HCT116 (cell line): ENCODE measurements around the gene TCF19. TPM values are rescaled to one million over a fixed set of nuclear protein-coding genes. Genes with fewer than 3 reads are reported as not detected.

Experiments used
- ATAC-seq: fragments of 200-7000 bp; cut with Tn5 transposase; 2 replicates; pipeline ENCODE4 v1.9.1; 2020; ENCODE audit warnings: mild to moderate bottlenecking, moderate library complexity
- BruUV-seq: library from RNA; stranded (reverse); fragments of 400-500 nt; replicated peaks from 2 replicates; lab custom pipeline; 2021; lab: Mats Ljungman, UMichigan
- CTCF ChIA-PET: fragments of 300-600 bp; sonication (Branson Sonifier 250); formaldehyde crosslinking; loops from one replicate; lab custom pipeline; 2021; ENCODE audit warnings: antibody characterized with exemption; lab: Charles Lee
- POLR2A ChIA-PET: fragments of 300-600, 350-600 bp; sonication (Branson Sonifier 250); formaldehyde crosslinking; loops from one replicate; lab custom pipeline; 2021; ENCODE audit warnings: antibody characterized with exemption; lab: Charles Lee
- RAD21 ChIA-PET, 2 experiments: fragments of 300-600 bp; sonication (Branson Sonifier 250); formaldehyde crosslinking; loops; one replicate each; lab custom pipeline; 2023; ENCODE audit warnings: low total read pairs in 2 of 2; ENCODE audit not compliant: uncharacterized antibody in 2 of 2, unreplicated experiment in 2 of 2, low non-redundant PET in 1 of 2; lab: Charles Lee
- DNase-seq: peaks from one replicate; pipeline ENCODE4 v3.0.0-alpha.2; 2010; ENCODE audit warnings: low read depth, low spot score
- H2AFZ ChIP-seq: fragments of 200-600 bp; shearing (Covaris generic), sonication (generic); 2 replicates; pipeline ENCODE4 v1.6.1; 2017; ENCODE audit warnings: low read depth, mixed run types, mixed read lengths, antibody characterized with exemption, low read length; ENCODE audit not compliant: poor library complexity, severe bottlenecking
- H3K27ac ChIP-seq: 2 replicates; pipeline ENCODE4 v1.5.1; 2012; ENCODE audit warnings: low read depth, low read length
- H3K27me3 ChIP-seq: fragments of 200-600 bp; sonication (generic); 2 replicates; pipeline ENCODE4 v1.6.1; 2016; ENCODE audit warnings: mixed run types, low read length, mixed read lengths; ENCODE audit not compliant: insufficient read depth
- H3K36me3 ChIP-seq, 2 experiments: fragments of 200-500 bp in 1 of 2; fragments of 200-600 bp in 1 of 2; sonication (Bioruptor generic) in 1 of 2; sonication (generic) in 1 of 2; 2 replicates each; pipeline versions ENCODE4 v1.5.1 to v1.6.1; 2014 to 2016; ENCODE audit warnings: low read length in 2 of 2, inconsistent platforms in 1 of 2, mixed read lengths in 1 of 2, mixed run types in 1 of 2; ENCODE audit not compliant: insufficient read depth in 2 of 2, control insufficient read depth in 1 of 2
- H3K4me1 ChIP-seq, 2 experiments: fragments of 200-600 bp in 1 of 2; sonication (generic) in 1 of 2; 2 replicates each; pipeline versions ENCODE4 v1.5.1 to v1.6.1; 2012 to 2017; ENCODE audit warnings: low read length in 2 of 2, inconsistent platforms in 1 of 2, mild to moderate bottlenecking in 1 of 2, mixed read lengths in 1 of 2, mixed run types in 1 of 2, moderate library complexity in 1 of 2; ENCODE audit not compliant: insufficient read depth in 2 of 2, control insufficient read depth in 1 of 2
- H3K4me2 ChIP-seq: fragments of 200-600 bp; sonication (generic); 2 replicates; pipeline ENCODE4 v1.6.1; 2017; ENCODE audit warnings: mixed run types, low read length, mixed read lengths
- H3K4me3 ChIP-seq, 2 experiments: fragments of 200-600 bp in 1 of 2; sonication (generic) in 1 of 2; replicated peaks in 1 of 2; 2 replicates each; pipeline ENCODE4 v1.5.1; 2011 to 2016; ENCODE audit warnings: low read length in 2 of 2, control low read depth in 1 of 2, low read depth in 1 of 2, mild to moderate bottlenecking in 1 of 2, mixed read lengths in 1 of 2, mixed run types in 1 of 2
- H3K79me2 ChIP-seq: fragments of 200-600 bp; sonication (generic); 2 replicates; pipeline ENCODE4 v1.6.1; 2017; ENCODE audit warnings: mild to moderate bottlenecking, mixed run types, low read length, moderate library complexity, mixed read lengths; ENCODE audit not compliant: insufficient read depth
- H3K9ac ChIP-seq: fragments of 200-600 bp; sonication (generic); 2 replicates; pipeline ENCODE4 v1.6.1; 2016; ENCODE audit warnings: low read length, mixed read lengths
- H3K9me2 ChIP-seq: fragments of 200-600 bp; sonication (generic), shearing (Covaris generic); 2 replicates; pipeline ENCODE4 v1.6.1; 2017; ENCODE audit warnings: mixed run types, mild to moderate bottlenecking, moderate library complexity; ENCODE audit not compliant: insufficient read depth
- H3K9me3 ChIP-seq, 2 experiments: fragments of 200-500 bp in 1 of 2; fragments of 200-600 bp in 1 of 2; sonication (Bioruptor generic) in 1 of 2; sonication (generic) in 1 of 2; 2 replicates each; pipeline ENCODE4 v1.6.1; 2014 to 2017; ENCODE audit warnings: low read length in 2 of 2, mixed read lengths in 2 of 2, inconsistent platforms in 1 of 2, low read depth in 1 of 2, mild to moderate bottlenecking in 1 of 2, mixed run types in 1 of 2, moderate library complexity in 1 of 2; ENCODE audit not compliant: control insufficient read depth in 1 of 2, insufficient read depth in 1 of 2
- H4K20me1 ChIP-seq: fragments of 200-600 bp; sonication (generic), shearing (Covaris generic); 2 replicates; pipeline ENCODE4 v1.6.1; 2017; ENCODE audit warnings: mixed run types, mild to moderate bottlenecking, moderate library complexity; ENCODE audit not compliant: insufficient read depth
- CBX3 ChIP-seq: IDR thresholded peaks from 2 replicates; pipeline ENCODE4 v1.6.1; 2012; ENCODE audit warnings: low read depth
- CEBPB ChIP-seq: IDR thresholded peaks from 2 replicates; pipeline ENCODE4 v1.6.1; 2012; ENCODE audit warnings: low read depth
- EGR1 ChIP-seq: IDR thresholded peaks from 2 replicates; pipeline ENCODE4 v1.6.1; 2012; ENCODE audit warnings: low read depth
- EZH2 ChIP-seq: fragments of 200-600 bp; sonication (generic); IDR thresholded peaks from 2 replicates; pipeline ENCODE4 v1.6.1; 2017; ENCODE audit warnings: antibody characterized with exemption, mixed run types
- EZH2phosphoT487 ChIP-seq: fragments of 200-600 bp; IDR thresholded peaks from 2 replicates; pipeline ENCODE4 v1.6.1; 2018; ENCODE audit warnings: antibody characterized with exemption, borderline replicate concordance
- FOSL1 ChIP-seq: IDR thresholded peaks from 2 replicates; pipeline ENCODE4 v1.6.1; 2012; ENCODE audit warnings: low read depth
- POLR2AphosphoS5 ChIP-seq: IDR thresholded peaks from 2 replicates; pipeline ENCODE4 v1.6.1; 2011; ENCODE audit warnings: mild to moderate bottlenecking, low read depth, low read length, moderate library complexity
- RAD21 ChIP-seq: IDR thresholded peaks from 2 replicates; pipeline ENCODE4 v1.6.1; 2012; ENCODE audit warnings: low read depth, mild to moderate bottlenecking
- intact Hi-C: fragments of 100-400 bp; cut with micrococcal nuclease; formaldehyde crosslinking; loops from 2 replicates; pipeline ENCODE4 v1.10.0; 2022
- total RNA-seq: library from RNA; stranded (reverse); gene quantifications from one replicate; pipeline ENCODE4 v1.2.1, GENCODE V29; 2021; ENCODE audit not compliant: unreplicated experiment
- TF ChIP-seq, protein P1 (sequence below): IDR thresholded peaks from 2 replicates; pipeline ENCODE4 v1.6.1; 2012
- TF ChIP-seq, protein P2 (sequence below), 3 experiments: fragments of 200-600 bp in 1 of 3; sonication (generic) in 1 of 3; IDR thresholded peaks in 2 of 3; conservative IDR thresholded peaks in 1 of 3; 2 replicates each; pipeline ENCODE4 v1.5.1; 2012 to 2017; ENCODE audit warnings: low read depth in 2 of 3, low read length in 2 of 3, antibody characterized with exemption in 1 of 3, borderline replicate concordance in 1 of 3, control low read depth in 1 of 3, mild to moderate bottlenecking in 1 of 3, mixed read lengths in 1 of 3, mixed run types in 1 of 3, moderate library complexity in 1 of 3; ENCODE audit not compliant: insufficient read depth in 1 of 3

TCF19 gene
- total RNA-seq, 1 experiment from 2014 or later, result 15.4 TPM

DNA sequence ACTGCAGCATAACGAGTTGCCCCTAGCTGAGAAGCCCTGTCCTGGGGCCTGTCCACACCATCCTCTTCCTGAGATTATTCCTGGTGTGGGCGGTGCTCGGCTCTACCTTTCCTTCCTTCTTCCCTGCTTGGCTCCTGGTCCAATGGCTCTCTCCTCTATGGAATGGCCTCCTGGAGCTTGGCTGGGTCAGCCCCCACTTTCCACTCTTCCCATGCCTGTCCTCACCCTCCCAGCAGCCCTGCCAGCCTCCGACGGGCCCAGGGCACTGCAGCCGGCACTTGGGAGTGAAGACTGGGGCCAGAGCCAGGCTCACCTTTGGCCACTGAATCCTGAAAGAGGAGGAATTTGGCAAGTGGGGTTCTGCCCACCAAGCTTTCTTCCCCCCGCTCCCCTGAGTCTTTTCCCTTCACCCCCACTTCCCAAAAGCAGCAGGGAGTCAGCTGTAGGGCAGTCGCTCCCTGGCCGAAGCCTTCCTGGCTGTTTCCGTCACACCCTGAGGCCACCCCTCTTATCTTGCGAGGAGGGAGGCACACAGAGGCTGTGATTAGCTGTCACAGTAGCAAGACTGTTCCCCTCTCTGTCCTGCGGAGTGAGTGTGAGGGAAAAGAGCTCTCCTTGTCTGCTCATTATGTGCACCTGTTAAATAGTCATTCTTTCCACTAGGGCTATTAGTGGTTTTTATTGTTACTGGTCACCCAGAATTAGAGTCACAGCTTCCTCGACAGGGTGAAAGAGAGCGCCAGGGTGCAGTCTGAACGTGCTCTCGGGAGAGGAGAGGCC lies 31.8 kb upstream of the TCF19 start:
- Histone ChIP-seq H3K79me2 (no peaks in the 10 kb centered on the region), H3K36me3 (no peaks in the 10 kb centered on the region), H3K9ac (no peak overlapping the region), H3K4me3 (no peak overlapping the region), H4K20me1 (no peaks in the 10 kb centered on the region), H3K9me3 (no peaks in the 10 kb centered on the region), H3K9me2 (no peaks in the 10 kb centered on the region), H3K4me1 (peaks cover 41 to 55% of the 10 kb centered on the region in 2 experiments), H3K27ac (no peak overlapping the region), H2AFZ (no peak overlapping the region), H3K27me3 (no peaks in the 10 kb centered on the region), H3K4me2 (no peak overlapping the region)
- intact Hi-C loops, result no loop called here
- TF ChIP-seq EZH2phosphoT487, result no peak
- no peak for TF ChIP-seq CEBPB
- TF ChIP-seq CBX3, result no peak
- TF ChIP-seq EZH2, result no peak
- TF ChIP-seq, protein P1, sequence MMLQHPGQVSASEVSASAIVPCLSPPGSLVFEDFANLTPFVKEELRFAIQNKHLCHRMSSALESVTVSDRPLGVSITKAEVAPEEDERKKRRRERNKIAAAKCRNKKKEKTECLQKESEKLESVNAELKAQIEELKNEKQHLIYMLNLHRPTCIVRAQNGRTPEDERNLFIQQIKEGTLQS, result no peak
- TF ChIP-seq, protein P2, sequence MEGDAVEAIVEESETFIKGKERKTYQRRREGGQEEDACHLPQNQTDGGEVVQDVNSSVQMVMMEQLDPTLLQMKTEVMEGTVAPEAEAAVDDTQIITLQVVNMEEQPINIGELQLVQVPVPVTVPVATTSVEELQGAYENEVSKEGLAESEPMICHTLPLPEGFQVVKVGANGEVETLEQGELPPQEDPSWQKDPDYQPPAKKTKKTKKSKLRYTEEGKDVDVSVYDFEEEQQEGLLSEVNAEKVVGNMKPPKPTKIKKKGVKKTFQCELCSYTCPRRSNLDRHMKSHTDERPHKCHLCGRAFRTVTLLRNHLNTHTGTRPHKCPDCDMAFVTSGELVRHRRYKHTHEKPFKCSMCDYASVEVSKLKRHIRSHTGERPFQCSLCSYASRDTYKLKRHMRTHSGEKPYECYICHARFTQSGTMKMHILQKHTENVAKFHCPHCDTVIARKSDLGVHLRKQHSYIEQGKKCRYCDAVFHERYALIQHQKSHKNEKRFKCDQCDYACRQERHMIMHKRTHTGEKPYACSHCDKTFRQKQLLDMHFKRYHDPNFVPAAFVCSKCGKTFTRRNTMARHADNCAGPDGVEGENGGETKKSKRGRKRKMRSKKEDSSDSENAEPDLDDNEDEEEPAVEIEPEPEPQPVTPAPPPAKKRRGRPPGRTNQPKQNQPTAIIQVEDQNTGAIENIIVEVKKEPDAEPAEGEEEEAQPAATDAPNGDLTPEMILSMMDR (IDR thresholded peaks at IDR 0.05 in 2 of 3, conservative IDR thresholded peaks at IDR 0.05 in 1 of 3; ENCODE audit: borderline replicate concordance in 1 of 3, insufficient read depth in 1 of 3, low read depth in 2 of 3, low read length in 2 of 3), result no peak
- no peak for TF ChIP-seq EGR1
- TF ChIP-seq RAD21, result no peak
- no peak for TF ChIP-seq POLR2AphosphoS5
- no peak for TF ChIP-seq FOSL1
- no peak for ATAC-seq
- ChIA-PET POLR2A (interaction anchor here (1.4 to 1.6 kb wide), 2 partner anchors 10 to 12 kb away, joined by 4 to 5 read pairs; partner anchors contain the start of gene PSORS1C1), CTCF (interaction anchor here (0.7 to 1.3 kb wide), 3 partner anchors 12 to 84 kb away, joined by 3 read pairs; partner anchors contain the start of gene PSORS1C1), RAD21 (no interaction called here)
- no peak for DNase-seq
- no TSS peak for BruUV-seq
